ENCODE data around the gene FGD3.

Gene FGD3

DNA sequence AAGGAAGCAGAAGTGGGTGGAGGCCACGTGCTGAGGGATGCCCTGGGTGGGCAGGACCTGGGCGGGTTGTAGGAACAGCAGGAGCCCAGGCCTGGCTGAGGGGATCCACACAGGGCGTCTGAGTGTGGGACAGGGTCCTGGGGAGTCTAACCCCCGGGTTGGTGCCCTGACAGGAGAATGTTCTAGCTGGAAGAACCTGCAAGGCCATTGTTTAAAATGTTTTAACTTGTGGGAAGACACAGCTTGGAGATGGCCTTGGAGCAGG, 77.3 kb downstream of the FGD3 start:
- 90% methylated on average over 4 of the region's 4 CpGs for WGBS
- no peak overlapping the region for H3K9ac ChIP-seq (ENCODE audit: low read depth, low read length)

DNA sequence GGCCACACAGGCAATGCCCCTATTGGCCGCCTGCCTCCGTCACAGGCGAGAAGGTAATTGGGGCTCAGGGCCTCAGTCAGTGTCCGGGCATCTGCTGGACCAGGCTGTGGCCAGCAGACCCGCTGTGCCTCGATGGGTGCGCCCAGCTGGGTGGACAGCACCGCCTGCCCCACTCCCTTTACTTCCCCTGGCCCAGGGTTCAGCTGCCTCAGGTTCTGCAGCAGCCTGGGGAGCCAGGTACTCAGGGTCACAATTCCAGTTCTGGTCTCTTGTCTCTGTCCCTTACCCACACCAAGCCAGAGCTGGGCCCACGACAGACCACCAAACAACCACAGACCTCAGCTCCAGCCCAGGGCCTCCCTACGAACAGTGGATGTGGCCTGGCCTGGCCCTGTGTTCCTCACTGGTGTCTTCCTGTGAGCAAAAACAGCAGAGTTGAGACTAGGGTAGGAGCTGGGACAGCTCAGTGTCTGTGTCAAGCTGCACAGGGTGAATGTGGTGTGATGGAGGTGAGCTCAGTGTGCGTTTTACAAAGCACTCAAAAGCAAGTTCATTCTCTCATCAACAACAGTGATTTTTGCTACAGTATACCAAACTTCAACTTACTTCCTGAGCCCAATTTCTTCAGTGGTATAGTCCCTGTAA, 77.8 kb downstream of the FGD3 start:
- WGBS, result 88% methylated on average over 11 of the region's 11 CpGs
- H3K9me3 ChIP-seq (ENCODE audit: insufficient read depth, low read depth, low read length), result no peaks in the 10 kb centered on the region
- no peaks in the 10 kb centered on the region for H3K27me3 ChIP-seq (ENCODE audit: insufficient read depth, low read length)
- no peak overlapping the region for H3K27ac ChIP-seq (ENCODE audit: low read depth, low read length)
- no peak overlapping the region for H3K9ac ChIP-seq (ENCODE audit: low read depth, low read length)
- H3K36me3 ChIP-seq (ENCODE audit: insufficient read depth, low read length), result no peaks in the 10 kb centered on the region
- no peaks in the 10 kb centered on the region for H3K4me1 ChIP-seq (ENCODE audit: insufficient read depth, low read length)
- H3K4me3 ChIP-seq (ENCODE audit: low read length), result no peak overlapping the region

More for the DNA sequence above, 77.3 kb downstream of the FGD3 start:
- Histone ChIP-seq H3K4me3 (ENCODE audit: low read length) (no peak overlapping the region), H3K27me3 (ENCODE audit: insufficient read depth, low read length) (no peaks in the 10 kb centered on the region), H3K36me3 (ENCODE audit: insufficient read depth, low read length) (no peaks in the 10 kb centered on the region), H3K27ac (ENCODE audit: low read depth, low read length) (no peak overlapping the region), H3K9me3 (ENCODE audit: insufficient read depth, low read depth, low read length) (no peaks in the 10 kb centered on the region), H3K4me1 (ENCODE audit: insufficient read depth, low read length) (no peaks in the 10 kb centered on the region)

DNA sequence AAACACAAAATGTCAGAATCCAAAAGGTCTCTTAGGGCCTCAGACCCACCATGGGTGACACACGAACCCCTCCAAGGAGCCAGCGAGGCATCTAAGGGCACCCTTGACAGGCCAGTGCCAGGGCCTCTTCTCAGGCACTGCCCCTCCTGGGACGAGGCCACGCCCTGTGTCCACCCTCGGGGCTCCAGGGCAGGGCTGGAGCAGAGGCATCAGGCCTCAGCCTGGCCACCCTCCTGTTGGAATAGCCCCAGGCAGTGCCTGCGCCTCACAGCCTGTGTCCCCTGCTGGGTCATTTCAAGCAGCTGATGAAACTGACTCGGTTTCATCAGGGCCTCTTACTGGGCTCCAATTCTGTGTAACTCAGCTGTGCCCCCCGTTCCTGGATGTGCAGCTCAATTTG, 78.4 kb downstream of the FGD3 start:
- no peak overlapping the region for H3K4me3 ChIP-seq (ENCODE audit: low read length)
- no peaks in the 10 kb centered on the region for H3K4me1 ChIP-seq (ENCODE audit: insufficient read depth, low read length)
- H3K9me3 ChIP-seq (ENCODE audit: insufficient read depth, low read depth, low read length), result no peaks in the 10 kb centered on the region
- H3K27ac ChIP-seq (ENCODE audit: low read depth, low read length), result no peak overlapping the region
- no peaks in the 10 kb centered on the region for H3K27me3 ChIP-seq (ENCODE audit: insufficient read depth, low read length)
- 86% methylated on average over 8 of the region's 8 CpGs for WGBS
- no peak overlapping the region for H3K9ac ChIP-seq (ENCODE audit: low read depth, low read length)
- H3K36me3 ChIP-seq (ENCODE audit: insufficient read depth, low read length), result no peaks in the 10 kb centered on the region

DNA sequence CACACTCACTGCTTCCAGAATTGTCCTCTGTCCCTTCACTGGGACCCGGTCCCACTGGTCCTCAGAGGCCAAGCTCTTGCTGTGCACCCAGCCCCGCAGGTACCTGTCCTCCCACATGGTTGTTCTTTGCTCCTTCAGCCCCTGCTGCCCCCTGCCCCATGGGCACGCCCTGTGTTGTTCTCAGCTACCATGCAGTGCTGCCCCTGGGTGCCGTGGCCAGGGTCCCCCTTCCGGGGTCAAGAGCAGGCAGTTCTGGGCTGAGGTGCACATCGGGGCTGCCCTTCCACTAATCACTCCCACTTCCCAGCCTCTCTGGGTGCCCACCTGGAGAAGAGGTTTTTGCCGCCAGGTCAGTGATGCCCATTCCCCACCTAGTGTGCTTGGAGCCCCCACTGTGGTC, 79.3 kb downstream of the FGD3 start:
- no peak overlapping the region for H3K9ac ChIP-seq (ENCODE audit: low read depth, low read length)

DNA sequence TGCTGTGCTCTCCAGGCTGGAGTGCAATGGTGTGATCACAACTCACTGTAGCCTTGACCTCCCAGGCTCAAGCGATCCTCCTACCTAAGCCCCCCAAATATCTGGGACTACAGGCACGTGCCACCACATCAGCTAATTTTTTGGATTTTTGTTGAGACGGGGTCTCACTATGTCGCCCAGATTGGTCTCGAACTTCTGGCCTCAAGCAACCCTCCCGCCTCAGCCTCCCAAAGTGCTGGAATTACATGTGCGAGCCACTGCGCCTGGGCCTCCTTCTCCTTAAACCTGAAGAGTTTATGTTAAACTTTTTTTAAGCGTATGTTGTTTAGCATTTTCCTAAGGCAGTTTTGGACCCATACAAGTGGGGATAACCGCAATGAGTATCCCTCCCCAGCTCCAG, 80.4 kb downstream of the FGD3 start:
- Histone ChIP-seq H3K27ac (ENCODE audit: low read depth, low read length) (no peak overlapping the region), H3K36me3 (ENCODE audit: insufficient read depth, low read length) (no peaks in the 10 kb centered on the region), H3K4me3 (ENCODE audit: low read length) (no peak overlapping the region), H3K9ac (ENCODE audit: low read depth, low read length) (no peak overlapping the region), H3K27me3 (ENCODE audit: insufficient read depth, low read length) (no peaks in the 10 kb centered on the region), H3K4me1 (ENCODE audit: insufficient read depth, low read length) (no peaks in the 10 kb centered on the region), H3K9me3 (ENCODE audit: insufficient read depth, low read depth, low read length) (no peaks in the 10 kb centered on the region)
- WGBS, result 92% methylated on average over 10 of the region's 10 CpGs

More for the DNA sequence above, 79.3 kb downstream of the FGD3 start:
- no peaks in the 10 kb centered on the region for H3K36me3 ChIP-seq (ENCODE audit: insufficient read depth, low read length)
- H3K4me1 ChIP-seq (ENCODE audit: insufficient read depth, low read length), result no peaks in the 10 kb centered on the region
- no peak overlapping the region for H3K4me3 ChIP-seq (ENCODE audit: low read length)
- 95% methylated on average over 7 of the region's 7 CpGs for WGBS
- no peaks in the 10 kb centered on the region for H3K9me3 ChIP-seq (ENCODE audit: insufficient read depth, low read depth, low read length)
- no peak overlapping the region for H3K27ac ChIP-seq (ENCODE audit: low read depth, low read length)
- no peaks in the 10 kb centered on the region for H3K27me3 ChIP-seq (ENCODE audit: insufficient read depth, low read length)

DNA sequence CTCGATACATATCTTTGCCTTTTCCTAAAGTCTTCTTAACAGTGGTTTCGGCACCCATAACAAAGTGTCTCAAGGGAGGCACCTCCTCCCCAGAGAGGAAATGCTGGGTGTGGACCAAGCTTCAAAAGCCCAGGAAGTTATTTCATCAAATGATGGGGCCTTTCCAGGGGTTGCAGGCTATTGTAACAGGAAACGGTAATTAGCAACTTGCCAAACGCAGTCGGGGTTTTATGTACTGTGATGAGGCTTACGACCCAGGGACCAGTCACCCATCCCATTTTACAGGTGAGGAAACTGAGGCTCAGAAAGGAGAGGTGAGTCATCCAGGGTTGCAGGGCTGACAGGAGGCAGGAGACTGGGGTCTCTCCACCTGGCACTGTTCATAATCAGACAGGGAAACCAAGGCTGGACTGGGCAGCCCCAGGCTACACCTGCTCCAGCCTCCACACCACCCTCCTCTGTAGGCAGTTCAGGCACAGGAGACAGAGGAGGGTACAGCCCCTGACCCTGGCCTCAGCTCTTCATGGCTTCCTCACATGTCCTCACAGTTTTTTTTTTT, 81.2 kb downstream of the FGD3 start:
- H3K36me3 ChIP-seq (ENCODE audit: insufficient read depth, low read length), result no peaks in the 10 kb centered on the region
- no peaks in the 10 kb centered on the region for H3K9me3 ChIP-seq (ENCODE audit: insufficient read depth, low read depth, low read length)
- no peaks in the 10 kb centered on the region for H3K27me3 ChIP-seq (ENCODE audit: insufficient read depth, low read length)
- H3K9ac ChIP-seq (ENCODE audit: low read depth, low read length), result no peak overlapping the region
- 74% methylated on average over 6 of the region's 6 CpGs for WGBS
- H3K4me3 ChIP-seq (ENCODE audit: low read length), result no peak overlapping the region
- H3K27ac ChIP-seq (ENCODE audit: low read depth, low read length), result no peak overlapping the region
- no peaks in the 10 kb centered on the region for H3K4me1 ChIP-seq (ENCODE audit: insufficient read depth, low read length)

DNA sequence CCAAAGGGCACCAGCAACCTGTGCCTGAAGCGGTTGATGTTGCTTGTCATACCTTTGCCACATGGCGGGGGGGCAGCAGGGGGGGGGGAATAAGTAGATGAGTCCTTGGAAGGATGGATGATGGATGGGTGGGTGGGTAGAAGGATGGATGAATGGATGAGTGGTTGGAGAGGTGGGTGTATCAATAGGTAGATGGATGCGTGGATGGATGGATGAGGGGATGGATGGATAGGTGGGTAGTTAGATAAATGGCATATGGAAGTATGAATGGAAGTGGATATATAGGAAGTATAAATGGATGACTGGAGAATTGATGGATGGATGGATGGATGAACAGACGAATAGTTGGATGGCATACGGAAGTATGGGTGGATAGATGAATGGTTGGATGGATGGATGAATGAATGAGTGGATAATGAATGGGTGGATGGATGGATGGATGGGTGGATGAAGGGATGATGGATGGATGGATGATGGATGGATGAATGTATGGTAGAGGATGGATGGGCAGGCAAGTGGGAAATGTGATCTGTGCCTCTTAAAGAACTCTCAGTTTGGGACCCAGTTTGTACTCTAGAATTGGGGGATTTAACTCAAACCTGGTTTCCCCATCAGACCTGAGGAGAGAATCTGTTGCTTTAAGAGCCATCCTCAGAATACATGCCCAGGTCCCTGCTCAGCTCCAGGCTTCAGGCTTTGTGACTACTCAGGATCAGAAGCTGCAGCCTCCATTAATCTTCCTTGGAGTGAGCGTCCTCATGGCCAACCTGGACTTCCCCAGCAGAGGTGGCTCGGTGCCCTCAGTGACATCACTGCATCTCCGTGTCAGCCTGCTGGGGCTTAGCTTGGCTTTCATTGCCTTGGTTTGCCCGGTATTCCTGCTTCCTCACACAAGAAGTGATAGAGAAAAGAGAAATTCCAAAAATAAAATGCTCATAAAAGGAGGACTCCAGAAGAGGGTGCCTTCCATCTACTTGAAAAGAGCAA, 83.6 kb downstream of the FGD3 start:
- Histone ChIP-seq H3K36me3 (ENCODE audit: insufficient read depth, low read length) (no peaks in the 10 kb centered on the region), H3K27me3 (ENCODE audit: insufficient read depth, low read length) (no peaks in the 10 kb centered on the region), H3K4me3 (ENCODE audit: low read length) (no peak overlapping the region), H3K9ac (ENCODE audit: low read depth, low read length) (no peak overlapping the region), H3K4me1 (ENCODE audit: insufficient read depth, low read length) (no peaks in the 10 kb centered on the region), H3K27ac (ENCODE audit: low read depth, low read length) (no peak overlapping the region), H3K9me3 (ENCODE audit: insufficient read depth, low read depth, low read length) (no peaks in the 10 kb centered on the region)
- 89% methylated on average over 9 of the region's 9 CpGs for WGBS

DNA sequence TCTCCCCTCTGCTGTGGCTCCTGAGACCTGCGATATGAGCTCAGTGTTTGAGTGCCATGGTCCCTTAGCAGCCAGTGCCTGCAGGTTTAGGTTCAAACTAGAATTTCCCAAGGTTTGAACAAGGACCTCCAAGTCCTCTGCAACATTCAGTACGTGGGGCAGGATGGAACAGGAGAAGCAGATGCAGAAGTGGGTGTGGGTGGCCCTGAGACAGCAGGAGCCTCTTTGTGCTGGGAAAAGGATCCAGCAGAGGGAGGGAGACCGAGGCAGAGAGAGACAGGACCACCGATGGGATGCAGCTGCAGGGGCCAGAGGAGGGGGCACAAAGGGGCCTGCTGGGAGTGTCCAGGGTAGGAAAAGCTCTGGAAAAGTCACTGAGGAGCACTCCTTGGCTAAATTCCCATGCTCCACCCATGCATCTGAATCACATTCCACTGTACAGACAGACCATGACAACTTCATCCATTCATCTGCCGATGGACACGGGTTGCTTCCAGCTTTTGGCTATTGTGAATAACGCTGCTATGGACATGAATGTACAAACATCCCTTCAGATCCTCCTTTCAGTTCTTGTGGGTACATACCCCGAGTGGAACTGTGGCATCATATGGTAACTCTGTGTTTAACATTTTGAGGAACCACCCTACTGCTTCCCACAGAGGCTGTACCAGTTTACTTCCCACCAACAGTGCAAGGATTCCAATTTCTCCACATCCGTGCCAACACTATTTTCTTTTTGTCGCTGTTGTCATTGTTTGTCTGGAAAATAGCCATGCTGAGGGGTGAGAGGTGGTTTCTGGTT, 84.5 kb downstream of the FGD3 start:
- WGBS, result 90% methylated on average over 10 of the region's 10 CpGs
- Histone ChIP-seq H3K27me3 (ENCODE audit: insufficient read depth, low read length) (no peaks in the 10 kb centered on the region), H3K4me1 (ENCODE audit: insufficient read depth, low read length) (no peaks in the 10 kb centered on the region; the same call in 1 of the 2 replicates), H3K27ac (ENCODE audit: low read depth, low read length) (no peak overlapping the region), H3K4me3 (ENCODE audit: low read length) (no peak overlapping the region), H3K9ac (ENCODE audit: low read depth, low read length) (no peak overlapping the region), H3K9me3 (ENCODE audit: insufficient read depth, low read depth, low read length) (no peaks in the 10 kb centered on the region), H3K36me3 (ENCODE audit: insufficient read depth, low read length) (no peaks in the 10 kb centered on the region)

DNA sequence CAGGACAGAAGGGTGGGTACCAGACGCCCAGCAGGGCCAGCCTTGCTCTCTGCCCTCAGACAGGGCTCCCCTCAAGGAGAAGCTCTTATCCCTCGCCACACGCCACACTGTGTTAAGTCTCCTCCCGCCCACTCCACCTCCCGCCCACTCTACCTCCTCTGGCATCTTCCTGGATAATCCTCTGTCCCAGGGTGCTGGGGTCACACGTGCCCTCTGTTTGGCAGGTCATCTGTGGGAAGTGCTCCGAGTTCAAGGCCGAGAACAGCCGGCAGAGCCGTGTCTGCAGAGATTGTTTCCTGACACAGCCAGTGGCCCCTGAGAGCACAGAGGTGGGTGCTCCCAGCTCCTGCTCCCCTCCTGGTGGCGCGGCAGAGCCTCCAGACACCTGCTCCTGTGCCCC, 85.2 kb downstream of the FGD3 start:
- H3K9me3 ChIP-seq (ENCODE audit: insufficient read depth, low read depth, low read length), result no peaks in the 10 kb centered on the region
- H3K27me3 ChIP-seq (ENCODE audit: insufficient read depth, low read length), result no peaks in the 10 kb centered on the region
- H3K27ac ChIP-seq (ENCODE audit: low read depth, low read length), result no peak overlapping the region
- 86% methylated on average over 12 of the region's 12 CpGs for whole genome bisulfite sequencing
- no peaks in the 10 kb centered on the region for H3K36me3 ChIP-seq (ENCODE audit: insufficient read depth, low read length)
- H3K4me3 ChIP-seq (ENCODE audit: low read length), result no peak overlapping the region
- no peaks in the 10 kb centered on the region; the same call in 1 of the 2 replicates for H3K4me1 ChIP-seq (ENCODE audit: insufficient read depth, low read length)
- no peak overlapping the region for H3K9ac ChIP-seq (ENCODE audit: low read depth, low read length)

DNA sequence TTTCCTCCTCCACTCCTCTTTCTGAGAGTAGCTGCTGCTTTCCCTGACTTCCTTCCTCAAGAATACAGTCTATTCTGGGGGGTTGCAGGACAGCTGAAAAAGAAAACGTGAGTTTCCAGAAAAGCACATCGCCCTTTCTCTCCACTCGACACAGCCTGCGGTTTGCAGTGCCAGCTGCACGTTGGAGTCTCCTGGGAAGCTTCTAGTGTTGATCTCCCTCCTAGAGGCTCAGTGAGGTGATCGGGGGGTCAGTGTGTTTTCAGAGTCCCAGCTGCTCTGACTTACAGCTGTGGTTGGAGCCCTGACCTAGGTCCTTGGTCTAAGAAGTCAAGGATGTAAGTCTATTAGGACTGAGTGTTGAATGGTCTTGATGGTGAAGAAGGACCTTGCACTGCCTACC, 86.2 kb downstream of the FGD3 start:
- H3K27ac ChIP-seq (ENCODE audit: low read depth, low read length), result no peak overlapping the region
- WGBS, result 81% methylated on average over 6 of the region's 6 CpGs
- no peaks in the 10 kb centered on the region; the same call in 1 of the 2 replicates for H3K4me1 ChIP-seq (ENCODE audit: insufficient read depth, low read length)
- H3K4me3 ChIP-seq (ENCODE audit: low read length), result no peak overlapping the region
- H3K27me3 ChIP-seq (ENCODE audit: insufficient read depth, low read length), result no peaks in the 10 kb centered on the region
- H3K9ac ChIP-seq (ENCODE audit: low read depth, low read length), result no peak overlapping the region
- no peaks in the 10 kb centered on the region for H3K9me3 ChIP-seq (ENCODE audit: insufficient read depth, low read depth, low read length)
- no peaks in the 10 kb centered on the region for H3K36me3 ChIP-seq (ENCODE audit: insufficient read depth, low read length)
